Measurements from ENCODE around the gene TPCN2. TPM values are rescaled to one million over a fixed set of nuclear protein-coding genes. Genes with fewer than 3 reads are reported as not detected.

The TPCN2 gene
- total RNA-seq, 2 donors from 2014 or later: 14.5 to 21.1 TPM

DNA sequence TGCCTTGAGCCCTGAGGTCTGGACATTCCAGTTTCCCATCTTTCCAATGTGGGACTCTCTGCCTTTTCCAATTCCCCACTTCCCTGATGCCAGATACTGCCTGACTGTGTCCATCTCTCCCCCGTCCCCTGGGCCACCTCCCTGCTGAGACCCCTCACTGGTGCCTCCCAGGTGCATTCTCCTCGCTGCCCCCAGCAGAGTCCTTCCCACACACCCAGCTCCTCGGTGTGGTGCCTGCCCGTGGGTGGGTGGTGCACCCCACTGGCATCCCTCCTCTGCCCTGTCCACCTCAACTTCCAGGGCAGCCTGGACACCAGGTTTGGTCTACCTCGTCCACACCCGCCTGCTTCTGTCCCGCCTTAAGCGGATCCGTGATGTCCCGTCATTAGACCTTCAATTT lies 30.8 kb upstream of the TPCN2 start:
- H3K4me1 ChIP-seq: no peaks in the 10 kb centered on the region
- no peak overlapping the region for H3K9ac ChIP-seq (ENCODE audit: low read depth in 2 of 2, low read length in 2 of 2)
- intact Hi-C loops (cut with DNase I): no loop called here
- H3K9me3 ChIP-seq: no peaks in the 10 kb centered on the region
- H3K27ac ChIP-seq: no peak overlapping the region
- no peak for DNase-seq
- H3K4me3 ChIP-seq: no peak overlapping the region
- H3K36me3 ChIP-seq: no peaks in the 10 kb centered on the region
- peaks cover 11% of the 10 kb centered on the region for H3K27me3 ChIP-seq
- TF ChIP-seq, protein P1, sequence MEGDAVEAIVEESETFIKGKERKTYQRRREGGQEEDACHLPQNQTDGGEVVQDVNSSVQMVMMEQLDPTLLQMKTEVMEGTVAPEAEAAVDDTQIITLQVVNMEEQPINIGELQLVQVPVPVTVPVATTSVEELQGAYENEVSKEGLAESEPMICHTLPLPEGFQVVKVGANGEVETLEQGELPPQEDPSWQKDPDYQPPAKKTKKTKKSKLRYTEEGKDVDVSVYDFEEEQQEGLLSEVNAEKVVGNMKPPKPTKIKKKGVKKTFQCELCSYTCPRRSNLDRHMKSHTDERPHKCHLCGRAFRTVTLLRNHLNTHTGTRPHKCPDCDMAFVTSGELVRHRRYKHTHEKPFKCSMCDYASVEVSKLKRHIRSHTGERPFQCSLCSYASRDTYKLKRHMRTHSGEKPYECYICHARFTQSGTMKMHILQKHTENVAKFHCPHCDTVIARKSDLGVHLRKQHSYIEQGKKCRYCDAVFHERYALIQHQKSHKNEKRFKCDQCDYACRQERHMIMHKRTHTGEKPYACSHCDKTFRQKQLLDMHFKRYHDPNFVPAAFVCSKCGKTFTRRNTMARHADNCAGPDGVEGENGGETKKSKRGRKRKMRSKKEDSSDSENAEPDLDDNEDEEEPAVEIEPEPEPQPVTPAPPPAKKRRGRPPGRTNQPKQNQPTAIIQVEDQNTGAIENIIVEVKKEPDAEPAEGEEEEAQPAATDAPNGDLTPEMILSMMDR (IDR thresholded peaks at IDR 0.05): no peak

DNA sequence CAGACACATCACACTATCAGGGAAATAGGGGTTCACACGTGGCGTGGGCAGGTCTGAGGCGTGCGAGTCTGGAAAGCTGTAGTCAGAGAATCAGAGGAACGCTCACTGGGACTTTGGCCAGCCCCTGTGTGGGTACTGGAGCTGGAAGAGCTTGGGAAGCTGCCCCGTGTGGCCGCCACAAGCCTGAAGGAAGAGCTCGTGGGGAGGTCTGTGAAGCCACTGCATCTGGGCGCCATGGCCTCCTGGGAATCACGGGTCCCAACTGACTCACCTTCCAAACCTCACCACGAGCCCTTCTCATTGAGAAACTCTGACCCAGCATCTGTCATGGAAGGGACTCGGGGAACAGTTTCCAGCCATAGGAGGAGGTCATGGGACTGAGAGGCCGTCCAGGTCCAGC lies 29.8 kb upstream of the TPCN2 start:
- no peak overlapping the region for H3K4me3 ChIP-seq
- H3K36me3 ChIP-seq: no peaks in the 10 kb centered on the region
- H3K9me3 ChIP-seq: no peaks in the 10 kb centered on the region
- no peak overlapping the region for H3K9ac ChIP-seq (ENCODE audit: low read depth in 2 of 2, low read length in 2 of 2)
- DNase-seq: no peak
- H3K4me1 ChIP-seq: no peaks in the 10 kb centered on the region
- TF ChIP-seq, protein P1 (IDR thresholded peaks at IDR 0.05): no peak
- H3K27ac ChIP-seq: no peak overlapping the region
- peaks cover 4% of the 10 kb centered on the region for H3K27me3 ChIP-seq
- intact Hi-C loops (cut with DNase I): no loop called here

DNA sequence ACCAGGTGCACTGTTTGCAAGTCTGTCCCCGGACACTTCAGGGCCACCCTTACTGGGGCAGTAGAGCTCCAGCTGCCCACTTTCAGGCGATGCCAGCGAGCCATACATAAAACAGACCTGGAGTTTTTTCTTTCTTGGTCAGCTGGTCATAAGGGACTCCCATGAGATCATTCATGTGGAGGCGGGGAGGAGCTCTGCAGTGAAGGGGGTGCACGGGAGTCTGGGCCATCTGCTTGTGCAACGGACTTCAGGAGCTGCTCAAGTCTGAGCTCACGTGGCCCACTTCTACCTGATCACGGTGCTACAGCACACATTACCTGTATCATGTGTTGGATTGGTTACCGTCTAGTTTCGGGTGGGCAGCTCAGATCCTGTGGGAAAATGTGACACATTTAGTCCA lies 26.5 kb upstream of the TPCN2 start:
- intact Hi-C loops (cut with DNase I): no loop called here
- no peaks in the 10 kb centered on the region for H3K4me1 ChIP-seq
- H3K9ac ChIP-seq (ENCODE audit: low read depth in 2 of 2, low read length in 2 of 2): no peak overlapping the region
- TF ChIP-seq, protein P1 (IDR thresholded peaks at IDR 0.05): no peak
- no peak for DNase-seq
- H3K4me3 ChIP-seq: no peak overlapping the region
- H3K27me3 ChIP-seq: no peaks in the 10 kb centered on the region
- no peaks in the 10 kb centered on the region for H3K36me3 ChIP-seq
- no peak overlapping the region for H3K27ac ChIP-seq
- no peaks in the 10 kb centered on the region for H3K9me3 ChIP-seq

DNA sequence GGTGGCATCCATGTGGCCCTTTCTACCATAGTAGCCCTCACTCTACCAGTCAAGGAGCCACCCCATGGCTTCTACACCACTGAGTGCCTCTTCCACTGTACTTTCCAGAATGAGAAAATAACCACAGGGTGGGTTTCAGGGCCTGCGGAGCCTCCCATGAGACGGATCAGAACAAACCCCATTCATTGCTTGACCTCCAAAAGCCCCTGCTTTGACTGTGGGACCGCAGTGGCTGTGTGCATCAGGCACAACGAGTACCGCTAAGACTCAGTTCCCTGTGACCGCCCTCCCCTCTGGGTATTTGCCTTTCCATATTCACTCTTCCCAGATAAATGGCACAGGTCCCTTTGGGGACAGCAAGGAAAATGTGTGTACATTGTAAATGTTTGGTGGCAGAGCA lies 24.2 kb upstream of the TPCN2 start:
- Histone ChIP-seq H3K4me3 (no peak overlapping the region), H3K36me3 (no peaks in the 10 kb centered on the region), H3K27ac (no peak overlapping the region), H3K9ac (ENCODE audit: low read depth in 2 of 2, low read length in 2 of 2) (no peak overlapping the region), H3K4me1 (no peaks in the 10 kb centered on the region), H3K27me3 (no peaks in the 10 kb centered on the region), H3K9me3 (no peaks in the 10 kb centered on the region)
- TF ChIP-seq, protein P1 (IDR thresholded peaks at IDR 0.05): no peak
- intact Hi-C loops (cut with DNase I): no loop called here
- DNase-seq: no peak

DNA sequence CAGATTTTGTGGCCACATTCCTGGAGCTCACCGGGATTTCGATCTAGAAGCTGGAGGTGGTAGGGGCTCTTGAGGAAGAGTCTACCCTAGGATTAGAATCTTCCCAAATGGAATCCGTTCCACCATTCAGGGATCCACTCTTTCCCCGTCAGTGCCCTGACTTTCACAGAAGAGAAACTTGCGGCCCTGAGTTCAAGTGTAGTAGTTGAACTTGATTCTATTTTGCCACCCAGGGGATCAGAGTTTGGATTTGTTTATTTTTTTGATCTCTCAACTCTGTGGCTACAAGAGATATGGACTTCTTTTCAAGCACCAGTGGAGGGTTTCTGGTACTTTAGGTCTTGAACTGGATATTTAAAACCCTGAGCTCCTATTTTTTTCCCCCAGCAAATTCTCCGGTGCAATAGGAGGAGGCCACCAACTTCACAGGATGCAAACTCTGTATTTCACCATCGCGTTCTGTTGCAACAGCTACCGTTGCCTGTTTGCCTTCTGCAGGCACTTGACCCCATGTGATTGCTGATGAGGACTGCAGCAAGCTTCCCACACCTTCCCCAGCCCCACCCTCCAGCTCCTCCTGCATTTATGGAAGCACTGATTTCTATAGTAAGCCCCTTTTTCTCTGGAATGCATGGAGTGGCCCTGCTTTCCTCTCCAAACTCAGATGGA lies 20.9 kb upstream of the TPCN2 start:
- intact Hi-C loops (cut with DNase I): no loop called here
- DNase-seq: no peak
- H3K27ac ChIP-seq: no peak overlapping the region

More for the DNA sequence above, 20.9 kb upstream of the TPCN2 start:
- H3K9ac ChIP-seq (ENCODE audit: low read depth in 2 of 2, low read length in 2 of 2): no peak overlapping the region
- H3K36me3 ChIP-seq: no peaks in the 10 kb centered on the region
- H3K9me3 ChIP-seq: no peaks in the 10 kb centered on the region
- H3K4me1 ChIP-seq: no peaks in the 10 kb centered on the region
- TF ChIP-seq, protein P1 (IDR thresholded peaks at IDR 0.05): no peak
- no peaks in the 10 kb centered on the region for H3K27me3 ChIP-seq
- no peak overlapping the region for H3K4me3 ChIP-seq

Data from colonic mucosa (tissue), 4 donors.